Caco-2 (cell line): ENCODE data around the gene FREM3. TPM values are rescaled to one million over a fixed set of nuclear protein-coding genes. Genes with fewer than 3 reads are reported as not detected.
"Not testable (repeated sequence)": the region's sequence is repeated elsewhere in the genome, so short reads cannot be mapped to it uniquely, and the experiment has no call there.

ENCODE experiments used
- BruUV-seq: library from RNA; stranded (reverse); fragments of 400-500 nt; replicated peaks from 2 replicates; lab custom pipeline; 2021; lab: Mats Ljungman, UMichigan
- CTCF ChIA-PET: fragments of 300-600 bp; sonication (Branson Sonifier 250); formaldehyde crosslinking; loops from one replicate; lab custom pipeline; 2022; ENCODE audit warnings: antibody characterized with exemption; lab: Charles Lee
- POLR2A ChIA-PET: fragments of 300-600 bp; sonication (Branson Sonifier 250); formaldehyde crosslinking; loops from one replicate; lab custom pipeline; 2022; ENCODE audit warnings: antibody characterized with exemption; lab: Charles Lee
- DNase-seq, 2 experiments: peaks; one replicate each; pipeline versions ENCODE4 v3.0.0 to v3.0.0-alpha.2; 2020 to 2022
- H3K27me3 ChIP-seq: replicated peaks from 2 replicates; pipeline ENCODE4 v1.6.0; 2011; ENCODE audit warnings: low read length; ENCODE audit not compliant: control insufficient read depth, insufficient read depth
- H3K36me3 ChIP-seq: 2 replicates; pipeline ENCODE4 v1.5.1; 2011; ENCODE audit warnings: low read length; ENCODE audit not compliant: control insufficient read depth, insufficient read depth
- H3K4me1 ChIP-seq: fragments of 250-450 bp; sonication (Bioruptor Pico); 2 replicates; pipeline ENCODE4 v1.5.1; 2020; ENCODE audit warnings: mild to moderate bottlenecking
- H3K4me3 ChIP-seq: 2 replicates; pipeline ENCODE4 v1.5.1; 2011; ENCODE audit warnings: low read depth, mild to moderate bottlenecking, control low read depth, low read length
- H3K9me3 ChIP-seq: fragments of 250-450 bp; sonication (Bioruptor Pico); 2 replicates; pipeline ENCODE4 v1.5.1; 2020; ENCODE audit warnings: mild to moderate bottlenecking, moderate library complexity
- H3K27ac Mint-ChIP-seq: one replicate; pipeline ENCODE4 v1.8.0; 2022; ENCODE audit warnings: mixed read lengths; ENCODE audit not compliant: unreplicated experiment
- H3K27me3 Mint-ChIP-seq: one replicate; pipeline ENCODE4 v1.8.0; 2022; ENCODE audit warnings: mixed read lengths; ENCODE audit not compliant: insufficient read depth, unreplicated experiment
- H3K36me3 Mint-ChIP-seq: one replicate; pipeline ENCODE4 v1.8.0; 2022; ENCODE audit warnings: mild to moderate bottlenecking, mixed read lengths; ENCODE audit not compliant: insufficient read depth, unreplicated experiment
- H3K4me1 Mint-ChIP-seq: one replicate; pipeline ENCODE4 v1.8.0; 2022; ENCODE audit warnings: low read depth, mixed read lengths; ENCODE audit not compliant: unreplicated experiment
- H3K4me3 Mint-ChIP-seq: one replicate; pipeline ENCODE4 v1.8.0; 2022; ENCODE audit warnings: mild to moderate bottlenecking, moderate library complexity, mixed read lengths; ENCODE audit not compliant: unreplicated experiment
- H3K9me3 Mint-ChIP-seq: one replicate; pipeline ENCODE4 v1.8.0; 2022; ENCODE audit warnings: mixed read lengths; ENCODE audit not compliant: unreplicated experiment
- CTCF ChIP-seq, 2 experiments: fragments of 200-600 bp in 1 of 2; IDR thresholded peaks; 1 replicate in 1 of 2; 2 replicates in 1 of 2; pipeline versions ENCODE4 v1.5.1 to v1.8.0; 2011 to 2022; ENCODE audit warnings: antibody characterized with exemption in 1 of 2, control low read depth in 1 of 2, inconsistent platforms in 1 of 2, low read depth in 1 of 2, low read length in 1 of 2, mild to moderate bottlenecking in 1 of 2, moderate library complexity in 1 of 2; ENCODE audit not compliant: insufficient read depth in 1 of 2, severe bottlenecking in 1 of 2, unreplicated experiment in 1 of 2
- intact Hi-C: fragments of 100-400 bp; cut with micrococcal nuclease; formaldehyde crosslinking; loops from one replicate; pipeline ENCODE4 v1.10.0; 2022; ENCODE audit not compliant: unreplicated experiment
- total RNA-seq: library from RNA; stranded (reverse); gene quantifications from 2 replicates; pipeline ENCODE4 v1.2.3, GENCODE V29; 2022

FREM3 gene
- total RNA-seq, 1 experiment from 2014 or later = not detected

- H3K27me3 ChIP-seq = no peaks in the 10 kb centered on the region
- H3K4me1 Mint-ChIP-seq = no peaks in the 10 kb centered on the region
- no peak overlapping the region for H3K4me3 ChIP-seq
- no peaks in the 10 kb centered on the region for H3K36me3 Mint-ChIP-seq
- no peak overlapping the region for H3K27ac Mint-ChIP-seq
- no peaks in the 10 kb centered on the region for H3K9me3 Mint-ChIP-seq
- no peaks in the 10 kb centered on the region for H3K4me1 ChIP-seq
- H3K27me3 Mint-ChIP-seq = peaks cover 3% of the 10 kb centered on the region
- BruUV-seq = no TSS peak
- no peaks in the 10 kb centered on the region for H3K36me3 ChIP-seq
- DNase-seq = no peak
- POLR2A ChIA-PET = no interaction called here
- H3K9me3 ChIP-seq = no peaks in the 10 kb centered on the region
- no peak for TF ChIP-seq CTCF (IDR thresholded peaks at IDR 0.05; ENCODE audit: insufficient read depth in 1 of 2, low read depth in 1 of 2, low read length in 1 of 2, severe bottlenecking in 1 of 2, unreplicated experiment in 1 of 2)
- intact Hi-C loops = no loop called here
- no peak overlapping the region for H3K4me3 Mint-ChIP-seq
- CTCF ChIA-PET = no interaction called here
These were observed 21.0 kb downstream of the FREM3 start for GRCh38 chr4:143679434-143679833.

GRCh38 chr4:143673629-143674028 lies 26.8 kb downstream of the FREM3 start:
- not testable (repeated sequence) for H3K27ac Mint-ChIP-seq, H3K9me3 Mint-ChIP-seq, H3K27me3 Mint-ChIP-seq

GRCh38 chr4:143668930-143669552 lies 31.4 kb downstream of the FREM3 start:
- Histone ChIP-seq H3K4me3 (no peak overlapping the region), H3K27me3 (no peaks in the 10 kb centered on the region), H3K4me1 (no peaks in the 10 kb centered on the region), H3K36me3 (no peaks in the 10 kb centered on the region), H3K9me3 (no peaks in the 10 kb centered on the region)
- Mint-ChIP-seq H3K27me3 (peaks cover 4% of the 10 kb centered on the region), H3K36me3 (no peaks in the 10 kb centered on the region), H3K9me3 (peaks cover 2% of the 10 kb centered on the region), H3K27ac (no peak overlapping the region), H3K4me3 (no peak overlapping the region), H3K4me1 (no peaks in the 10 kb centered on the region)
- BruUV-seq = no TSS peak
- POLR2A ChIA-PET = no interaction called here
- TF ChIP-seq CTCF (IDR thresholded peaks at IDR 0.05; ENCODE audit: insufficient read depth in 1 of 2, low read depth in 1 of 2, low read length in 1 of 2, severe bottlenecking in 1 of 2, unreplicated experiment in 1 of 2) = no peak
- no peak for DNase-seq
- intact Hi-C loops = no loop called here
- CTCF ChIA-PET = no interaction called here

More at GRCh38 chr4:143673629-143674028, 26.8 kb downstream of the FREM3 start:
- DNase-seq, H3K9me3 ChIP-seq, intact Hi-C loops, H3K4me3 Mint-ChIP-seq, H3K4me1 Mint-ChIP-seq, H3K27me3 ChIP-seq, H3K4me3 ChIP-seq, CTCF ChIA-PET, BruUV-seq, POLR2A ChIA-PET, H3K36me3 Mint-ChIP-seq, H3K36me3 ChIP-seq, H3K4me1 ChIP-seq: not testable (repeated sequence)
